ENCODE results near the gene PTPN23.

- TF ChIP-seq CTCF (IDR thresholded peaks at IDR 0.05) (peak in 3 of 6 experiments; percentile 9 to 49 (median 9)), POLR2A (IDR thresholded peaks at IDR 0.05) (no peak)
Measured at GRCh38 chr3:47421741-47422649, 41.2 kb downstream of the PTPN23 start.
